GM19324 (cell line): Measurements from ENCODE around the gene BTBD16.

Experiments
- ATAC-seq: cut with Tn5 transposase; IDR thresholded peaks from one replicate; pipeline ENCODE4 v1.9.1; 2021; ENCODE audit warnings: mild to moderate bottlenecking, moderate library complexity; ENCODE audit not compliant: unreplicated experiment, low FRiP score

BTBD16 gene

DNA sequence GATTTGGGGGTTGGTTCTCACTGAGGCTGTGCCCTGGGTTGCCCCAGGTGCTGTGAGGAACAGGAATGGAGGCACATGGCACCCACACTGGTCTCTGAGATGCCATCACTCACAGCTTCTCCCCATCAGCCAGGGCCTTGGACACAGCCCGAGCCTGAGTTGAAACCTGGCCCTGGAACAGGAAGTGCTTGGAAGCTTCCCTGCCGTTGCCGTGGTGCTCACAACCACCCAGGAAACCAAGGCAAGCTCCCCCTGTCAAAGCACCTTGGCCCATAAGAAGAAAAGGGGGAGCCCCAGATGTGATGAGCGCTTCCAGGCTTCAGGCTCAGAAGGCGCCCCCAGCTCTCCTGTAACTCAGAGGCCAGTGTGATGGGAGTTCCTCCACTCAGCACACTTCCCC lies at the start of gene BTBD16:
BTBD16 (plus strand) TSS at position 221 of the 400 bp plus-strand sequence. CDS start 3,786 bp downstream, outside the sequence.
- ATAC-seq = no peak

DNA sequence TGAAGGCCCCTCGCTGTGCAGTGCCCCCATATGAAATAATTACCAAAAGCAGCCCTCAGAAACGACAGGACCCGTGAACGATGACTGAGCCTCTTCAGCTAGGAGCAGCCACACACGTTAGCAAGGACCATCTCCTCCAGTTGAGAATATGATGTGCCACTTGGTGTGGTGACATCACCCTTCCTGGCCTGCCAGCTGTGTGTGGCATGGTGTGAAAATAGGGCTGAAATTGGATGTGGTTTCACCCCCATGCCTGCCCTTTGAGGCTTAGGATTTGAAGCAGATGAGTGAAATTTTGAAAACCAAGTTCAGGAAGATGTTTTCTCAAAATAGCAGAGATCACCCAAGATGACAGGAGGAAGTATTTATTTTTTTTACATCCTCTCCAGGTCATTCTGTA lies 49.1 kb upstream of the BTBD16 start:
- no peak for ATAC-seq

GRCh38 chr10:122222638-122223037 lies 48.5 kb upstream of the BTBD16 start:
- no peak for ATAC-seq

DNA sequence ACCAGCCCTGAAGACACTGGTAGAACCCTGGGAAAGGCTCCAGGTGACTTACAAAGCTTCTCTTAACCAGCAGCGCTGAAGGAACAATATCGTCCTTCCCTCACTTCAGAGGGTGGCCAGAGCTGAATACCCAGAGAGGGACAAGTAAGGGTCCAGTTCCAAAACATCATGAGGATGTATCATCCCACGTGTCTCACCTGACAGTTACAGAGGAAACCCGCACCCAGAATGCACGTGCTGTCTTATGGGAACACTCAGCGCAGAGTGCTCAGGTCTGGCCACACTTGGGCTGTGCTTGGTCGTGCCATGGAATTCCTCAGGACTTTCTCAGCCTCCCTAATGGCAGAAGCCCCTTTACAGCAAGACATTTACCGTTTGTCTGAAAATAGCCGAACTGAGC lies 46.9 kb upstream of the BTBD16 start:
- ATAC-seq = no peak

GRCh38 chr10:122225330-122225729 lies 45.8 kb upstream of the BTBD16 start:
- ATAC-seq = no peak

DNA sequence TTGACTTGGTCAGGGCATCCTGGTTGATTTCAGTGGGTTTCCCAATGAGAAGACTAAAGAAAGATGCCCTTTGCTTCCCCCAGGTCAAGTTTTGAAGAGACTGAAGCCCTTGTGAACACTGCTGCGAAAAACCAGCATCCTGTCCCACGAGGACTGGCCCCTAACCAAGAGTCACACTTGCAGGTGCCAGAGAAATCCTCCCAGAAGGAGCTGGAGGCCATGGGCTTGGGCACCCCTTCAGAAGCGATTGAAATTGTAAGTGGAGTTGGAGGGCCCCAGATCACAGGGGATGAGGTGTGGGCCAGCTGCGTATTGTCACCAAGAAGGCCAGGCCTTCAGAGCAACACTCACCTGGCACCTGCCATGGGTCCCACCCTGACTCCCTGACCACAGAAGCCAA lies 43.3 kb upstream of the BTBD16 start:
- ATAC-seq = no peak

- ATAC-seq = no peak
These were observed 41.4 kb upstream of the BTBD16 start for GRCh38 chr10:122229666-122230065.

GRCh38 chr10:122230222-122230621 lies 40.9 kb upstream of the BTBD16 start:
- no peak for ATAC-seq

DNA sequence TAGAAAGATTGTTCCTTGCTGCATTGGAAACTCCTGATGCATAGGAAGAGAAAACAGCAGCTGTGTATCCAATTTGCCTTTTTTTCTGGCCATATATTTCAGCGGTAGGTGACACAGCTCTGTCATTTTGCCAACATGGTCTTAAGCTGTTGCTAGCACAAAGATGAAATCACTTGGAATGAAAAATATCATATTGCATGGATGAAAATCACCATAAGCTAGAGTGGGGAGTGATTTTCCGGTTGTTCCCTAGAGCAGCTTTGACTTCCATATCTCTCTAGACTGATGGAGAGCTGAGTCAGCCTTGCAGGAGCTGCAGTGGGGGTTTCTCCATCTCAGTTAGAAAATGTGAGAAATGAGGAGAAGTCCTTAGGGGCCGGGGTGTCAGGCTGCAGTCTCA lies 38.3 kb upstream of the BTBD16 start:
- no peak for ATAC-seq

DNA sequence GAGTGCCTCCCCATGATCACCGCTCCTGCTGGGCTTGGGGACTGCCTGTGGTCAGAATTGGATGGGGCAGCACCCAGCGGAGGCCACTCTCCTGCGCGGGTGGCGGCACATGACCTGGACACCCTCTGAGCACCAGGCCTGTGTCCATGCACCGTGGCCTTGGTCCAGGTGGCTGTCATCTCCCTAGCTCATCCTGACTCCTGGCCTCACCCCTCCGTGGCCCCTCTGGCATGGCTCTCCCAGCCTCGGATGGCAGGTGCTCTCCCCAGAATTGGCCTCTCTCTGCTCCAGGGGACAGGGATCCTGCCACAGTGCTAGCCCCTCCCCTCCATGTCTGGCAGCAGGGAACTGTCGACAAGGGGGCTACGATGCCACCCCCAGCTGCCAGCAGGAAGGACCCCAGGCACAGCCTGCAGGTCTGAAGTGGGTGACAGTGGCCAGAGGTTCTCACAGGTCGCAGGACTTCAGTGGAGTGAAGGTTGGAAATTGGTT lies 37.2 kb upstream of the BTBD16 start:
- ATAC-seq = no peak

- no peak for ATAC-seq
These were observed 36.7 kb upstream of the BTBD16 start for GRCh38 chr10:122234416-122234815.

- no peak for ATAC-seq
These were observed 34.3 kb upstream of the BTBD16 start for GRCh38 chr10:122236690-122237306.

GRCh38 chr10:122237331-122237990 lies 33.6 kb upstream of the BTBD16 start:
- no peak for ATAC-seq

DNA sequence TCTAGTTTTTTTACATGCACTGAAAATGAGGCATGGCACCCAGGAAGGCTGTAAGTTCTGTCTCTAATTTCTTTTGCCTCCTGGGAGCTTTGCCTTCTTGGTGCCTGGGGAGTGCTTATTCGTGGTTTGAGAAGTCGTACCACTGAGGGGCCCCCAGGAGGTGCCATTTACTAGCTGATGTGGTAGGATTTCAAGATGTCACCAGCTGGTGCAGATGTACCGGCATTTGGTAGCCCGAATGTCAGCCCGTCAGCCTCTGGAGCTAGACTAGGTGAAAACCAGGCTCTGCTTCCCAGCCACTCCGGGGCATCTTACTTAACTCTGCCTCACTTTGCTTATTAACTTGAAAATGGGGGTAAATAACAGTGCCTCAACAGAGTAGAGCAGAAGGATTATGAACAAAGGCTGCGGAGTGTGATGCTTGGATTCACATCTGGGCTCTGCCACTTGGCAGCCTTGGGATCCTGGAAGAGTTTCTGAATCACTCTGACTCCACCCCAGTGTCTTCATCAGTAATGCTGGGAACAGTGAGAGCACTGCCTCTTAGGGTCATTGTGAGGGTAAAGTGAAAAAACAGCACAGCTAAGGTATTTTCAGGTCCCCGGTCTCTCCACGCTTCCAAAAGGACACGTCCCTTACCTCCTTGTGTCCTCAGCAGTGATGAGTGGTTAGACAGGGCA lies 31.4 kb upstream of the BTBD16 start:
- ATAC-seq = no peak

DNA sequence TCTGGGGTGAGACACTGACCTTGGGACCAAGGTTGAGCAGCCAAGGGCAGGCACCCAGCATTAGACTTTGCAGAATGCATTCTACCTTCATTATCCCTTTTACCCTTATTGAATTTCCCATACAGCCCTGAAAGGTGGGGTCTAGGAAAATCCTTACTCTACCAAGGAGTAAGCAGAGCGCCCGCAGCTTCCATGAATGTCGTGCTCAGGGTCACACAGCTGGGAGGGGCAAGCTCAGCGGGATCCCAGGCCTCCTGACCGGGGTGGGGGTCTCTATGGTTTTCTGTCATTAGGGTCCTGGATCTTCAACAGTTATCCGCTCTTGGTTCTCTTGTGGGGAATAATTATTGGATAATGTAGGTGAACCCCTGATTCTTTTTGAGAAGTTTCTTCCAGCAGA lies 30.7 kb upstream of the BTBD16 start:
- no peak for ATAC-seq

DNA sequence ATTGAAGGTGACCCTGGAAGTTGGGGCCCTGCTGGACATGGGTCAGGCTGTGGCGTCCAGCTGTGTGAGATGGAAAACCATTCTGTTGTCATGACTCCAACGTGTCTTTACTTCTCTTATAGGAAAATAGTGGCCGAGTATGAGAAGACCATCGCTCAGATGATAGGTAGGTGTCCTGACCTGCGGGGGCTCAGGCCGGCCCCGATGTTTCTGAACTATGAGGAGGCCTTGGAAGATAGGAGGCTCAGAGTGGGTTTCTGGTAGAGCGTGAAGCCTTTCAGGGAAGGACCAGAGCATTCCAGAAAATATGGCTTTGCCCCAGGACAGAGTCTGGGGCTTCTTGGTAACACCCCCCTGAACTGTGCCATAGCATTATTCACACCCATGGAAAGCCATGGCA lies 29.3 kb upstream of the BTBD16 start:
- ATAC-seq = no peak

- no peak for ATAC-seq
These were observed 27.5 kb upstream of the BTBD16 start for GRCh38 chr10:122243550-122243949.

GRCh38 chr10:122244001-122244975 lies 26.8 kb upstream of the BTBD16 start:
- no peak for ATAC-seq

DNA sequence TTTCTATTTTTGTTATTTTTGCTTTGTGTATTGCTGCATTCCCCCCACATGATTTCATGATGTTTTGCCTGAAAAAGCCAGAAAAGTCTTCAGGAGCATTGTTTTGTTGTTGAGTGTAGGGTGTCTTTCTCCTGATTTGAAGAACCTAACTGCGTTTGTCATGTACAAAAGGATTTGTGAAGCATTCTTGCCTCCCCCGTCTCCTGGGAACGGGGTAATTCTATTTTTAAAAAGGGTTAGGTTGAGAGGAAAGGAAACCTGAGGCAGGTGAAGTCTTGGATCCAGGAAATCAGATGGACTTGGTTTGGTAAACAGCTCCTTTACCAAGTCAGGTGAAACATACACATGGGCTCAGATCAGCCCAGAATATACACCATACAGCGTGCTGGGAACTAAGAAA lies 26.0 kb upstream of the BTBD16 start:
- ATAC-seq = no peak

- ATAC-seq = no peak
These were observed 25.2 kb upstream of the BTBD16 start for GRCh38 chr10:122245897-122246296.
